DOHH2 (cell line): Measurements from ENCODE around the gene RPL29.
A peak's percentile ranks its signal among the peaks of the same experiment; 100 is the strongest.

Source experiments
- H3F3A ChIP-seq: fragments of 200-600 bp; sonication (generic), shearing (Covaris generic); 2 replicates; pipeline ENCODE4 v1.6.0; 2016; ENCODE audit warnings: antibody characterized with exemption, mild to moderate bottlenecking; ENCODE audit not compliant: control insufficient read depth, insufficient read depth
- H3K27ac ChIP-seq: fragments of 200-600 bp; sonication (generic); 2 replicates; pipeline ENCODE4 v1.5.1; 2014; ENCODE audit warnings: low read depth, mild to moderate bottlenecking, low read length, moderate library complexity
- H3K27me3 ChIP-seq: fragments of 200-600 bp; sonication (generic); 2 replicates; pipeline ENCODE4 v1.6.1; 2014; ENCODE audit warnings: mild to moderate bottlenecking, low read length, mixed read lengths; ENCODE audit not compliant: control insufficient read depth
- H3K36me3 ChIP-seq: fragments of 200-600 bp; sonication (generic); 2 replicates; pipeline ENCODE4 v1.6.1; 2014; ENCODE audit warnings: mild to moderate bottlenecking, low read length, moderate library complexity, mixed read lengths; ENCODE audit not compliant: control insufficient read depth
- H3K4me1 ChIP-seq: fragments of 200-600 bp; sonication (generic); 2 replicates; pipeline ENCODE4 v1.6.1; 2014; ENCODE audit warnings: mild to moderate bottlenecking, low read length, mixed read lengths; ENCODE audit not compliant: control insufficient read depth
- H3K4me2 ChIP-seq: fragments of 200-600 bp; sonication (generic); 2 replicates; pipeline ENCODE4 v1.6.0; 2014; ENCODE audit warnings: mild to moderate bottlenecking, low read length, moderate library complexity
- H3K4me3 ChIP-seq: fragments of 200-600 bp; sonication (generic); 2 replicates; pipeline ENCODE4 v1.5.1; 2014; ENCODE audit warnings: mild to moderate bottlenecking, low read length, mixed read lengths
- H3K79me2 ChIP-seq: fragments of 200-600 bp; sonication (generic); 2 replicates; pipeline ENCODE4 v1.6.1; 2014; ENCODE audit warnings: mild to moderate bottlenecking, low read length, mixed read lengths; ENCODE audit not compliant: control insufficient read depth
- H3K9me2 ChIP-seq: fragments of 200-600 bp; sonication (generic); replicated peaks from 2 replicates; pipeline ENCODE4 v1.6.1; 2014; ENCODE audit warnings: mild to moderate bottlenecking, low read length, mixed read lengths; ENCODE audit not compliant: control insufficient read depth
- H3K9me3 ChIP-seq: fragments of 200-600 bp; sonication (generic); 2 replicates; pipeline ENCODE4 v1.6.1; 2014; ENCODE audit warnings: antibody characterized with exemption, low read length, mixed read lengths; ENCODE audit not compliant: control insufficient read depth, insufficient read depth
- H4K20me1 ChIP-seq: fragments of 200-600 bp; sonication (generic); 2 replicates; pipeline ENCODE4 v1.6.0; 2014; ENCODE audit warnings: low read depth, mild to moderate bottlenecking, antibody characterized with exemption, low read length, moderate library complexity; ENCODE audit not compliant: control insufficient read depth, insufficient read depth
- EZH2phosphoT487 ChIP-seq: fragments of 200-600 bp; sonication (generic); IDR thresholded peaks from 2 replicates; pipeline ENCODE4 v1.6.1; 2017; ENCODE audit warnings: borderline replicate concordance, mild to moderate bottlenecking, antibody characterized with exemption, low read length, moderate library complexity, mixed read lengths
- TF ChIP-seq, protein P1 (sequence below): fragments of 200-600 bp; sonication (generic); IDR thresholded peaks from one replicate; pipeline ENCODE4 v1.5.1; 2014; ENCODE audit warnings: antibody characterized with exemption, mild to moderate bottlenecking, low read depth, low read length; ENCODE audit not compliant: poor library complexity, severe bottlenecking

RPL29 gene

DNA sequence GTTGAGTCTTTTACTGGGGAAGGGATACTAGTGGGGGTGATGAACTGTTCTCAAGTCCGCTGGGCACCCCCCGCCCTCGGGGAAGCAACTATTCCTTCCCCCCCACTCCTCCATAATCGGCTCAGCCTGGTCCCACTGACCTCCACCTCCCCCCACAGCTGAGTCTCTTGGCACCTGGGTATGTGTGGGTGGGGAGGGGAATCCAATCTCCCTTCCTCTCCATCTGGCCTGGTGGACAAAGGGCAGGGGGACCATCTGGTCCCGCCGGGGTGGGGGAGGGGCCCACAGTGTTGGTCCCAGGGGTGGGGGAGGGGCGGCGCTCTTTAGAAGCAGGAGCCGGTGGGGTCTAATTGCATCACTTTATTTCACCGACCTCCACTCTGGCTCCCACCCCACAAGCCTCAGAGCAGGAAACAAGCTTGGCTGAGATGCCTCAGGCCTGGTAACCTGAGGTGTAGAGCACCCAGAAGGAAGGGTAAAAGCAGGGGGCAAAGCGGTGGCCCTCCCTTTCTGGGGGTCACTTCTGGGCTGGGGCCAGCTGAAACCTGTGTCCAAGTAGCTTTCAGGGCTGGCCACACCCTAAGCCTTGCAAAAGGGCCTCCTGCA lies 27.4 kb downstream of the RPL29 start:
- H3K27ac ChIP-seq = no peak overlapping the region
- no peak for TF ChIP-seq EZH2phosphoT487
- TF ChIP-seq, protein P1, sequence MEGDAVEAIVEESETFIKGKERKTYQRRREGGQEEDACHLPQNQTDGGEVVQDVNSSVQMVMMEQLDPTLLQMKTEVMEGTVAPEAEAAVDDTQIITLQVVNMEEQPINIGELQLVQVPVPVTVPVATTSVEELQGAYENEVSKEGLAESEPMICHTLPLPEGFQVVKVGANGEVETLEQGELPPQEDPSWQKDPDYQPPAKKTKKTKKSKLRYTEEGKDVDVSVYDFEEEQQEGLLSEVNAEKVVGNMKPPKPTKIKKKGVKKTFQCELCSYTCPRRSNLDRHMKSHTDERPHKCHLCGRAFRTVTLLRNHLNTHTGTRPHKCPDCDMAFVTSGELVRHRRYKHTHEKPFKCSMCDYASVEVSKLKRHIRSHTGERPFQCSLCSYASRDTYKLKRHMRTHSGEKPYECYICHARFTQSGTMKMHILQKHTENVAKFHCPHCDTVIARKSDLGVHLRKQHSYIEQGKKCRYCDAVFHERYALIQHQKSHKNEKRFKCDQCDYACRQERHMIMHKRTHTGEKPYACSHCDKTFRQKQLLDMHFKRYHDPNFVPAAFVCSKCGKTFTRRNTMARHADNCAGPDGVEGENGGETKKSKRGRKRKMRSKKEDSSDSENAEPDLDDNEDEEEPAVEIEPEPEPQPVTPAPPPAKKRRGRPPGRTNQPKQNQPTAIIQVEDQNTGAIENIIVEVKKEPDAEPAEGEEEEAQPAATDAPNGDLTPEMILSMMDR = no peak
- peak overlapping the region; percentile 61 for H3K4me3 ChIP-seq
- H3F3A ChIP-seq = peaks cover 14% of the 10 kb centered on the region; the same call in 1 of the 2 replicates
- peaks cover 10% of the 10 kb centered on the region for H3K36me3 ChIP-seq
- peak overlapping the region; percentile 81 for H3K4me2 ChIP-seq
- no peaks in the 10 kb centered on the region for H3K9me3 ChIP-seq
- H3K27me3 ChIP-seq = peaks cover 30% of the 10 kb centered on the region
- H4K20me1 ChIP-seq = no peaks in the 10 kb centered on the region; the same call in 1 of the 2 replicates
- H3K9me2 ChIP-seq = no peaks in the 10 kb centered on the region
- H3K79me2 ChIP-seq = peaks cover 8% of the 10 kb centered on the region
- H3K4me1 ChIP-seq = peaks cover 15% of the 10 kb centered on the region

DNA sequence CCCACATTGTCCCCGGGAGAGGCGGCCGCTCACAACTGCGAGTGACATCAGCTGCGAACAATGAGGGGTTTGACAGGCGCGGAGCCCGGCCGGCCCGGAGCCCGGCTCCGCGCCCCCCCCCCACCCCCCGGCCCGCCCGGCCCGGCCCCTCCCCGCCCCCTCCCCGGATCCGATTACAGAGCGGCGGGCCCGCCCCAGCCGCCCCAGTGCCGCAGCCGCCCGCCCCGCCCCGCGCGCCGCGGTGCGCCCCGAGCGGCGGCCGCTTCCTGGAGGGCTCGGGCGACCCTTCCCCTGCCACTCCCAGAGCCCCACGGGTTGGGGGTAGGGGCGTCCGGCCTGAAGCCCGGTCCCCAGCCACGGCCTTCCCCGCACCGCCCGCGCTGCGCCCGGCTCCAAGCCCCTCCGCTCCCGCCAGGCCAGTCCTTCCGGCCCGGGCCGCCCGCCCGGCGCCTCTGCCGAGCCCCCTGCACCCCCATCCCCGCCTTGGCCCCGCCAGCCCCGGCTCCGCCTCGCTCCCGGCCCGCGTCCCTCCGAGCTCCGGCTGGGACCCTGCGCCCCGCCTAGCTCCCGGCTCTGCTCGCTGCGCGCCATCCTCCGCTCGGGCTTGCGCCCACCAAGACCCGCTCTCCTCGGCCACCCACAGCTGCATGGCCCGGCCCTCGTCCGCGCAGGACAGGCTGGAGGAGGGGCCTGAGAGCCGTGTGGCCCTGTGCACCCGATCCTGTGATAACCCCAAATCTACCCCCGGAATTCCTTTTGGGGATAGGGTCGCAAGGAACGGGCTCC lies 28.1 kb downstream of the RPL29 start, which contains the start of gene PCBP4:
Gene PCBP4 (minus strand): TSS at position 71 of the 786 bp plus-strand sequence. CDS start 6,214 bp downstream, outside the sequence.
- Histone ChIP-seq H3K4me3 (peak within 1 kb of the TSS; percentile 68), H3K79me2 (peaks cover 5% of the 10 kb centered on the region; the same call in 1 of the 2 replicates), H3K9me2 (no peaks in the 10 kb centered on the region), H3F3A (peaks cover 14% of the 10 kb centered on the region; the same call in 1 of the 2 replicates), H3K4me1 (peaks cover 15% of the 10 kb centered on the region), H3K9me3 (no peaks in the 10 kb centered on the region), H3K4me2 (peak within 1 kb of the TSS; percentile 81), H4K20me1 (no peaks in the 10 kb centered on the region; the same call in 1 of the 2 replicates), H3K27me3 (peaks cover 37% of the 10 kb centered on the region), H3K27ac (no peak within 1 kb of the TSS), H3K36me3 (peaks cover 10% of the 10 kb centered on the region)
- TF ChIP-seq, protein P1 = no peak
- no peak for TF ChIP-seq EZH2phosphoT487

DNA sequence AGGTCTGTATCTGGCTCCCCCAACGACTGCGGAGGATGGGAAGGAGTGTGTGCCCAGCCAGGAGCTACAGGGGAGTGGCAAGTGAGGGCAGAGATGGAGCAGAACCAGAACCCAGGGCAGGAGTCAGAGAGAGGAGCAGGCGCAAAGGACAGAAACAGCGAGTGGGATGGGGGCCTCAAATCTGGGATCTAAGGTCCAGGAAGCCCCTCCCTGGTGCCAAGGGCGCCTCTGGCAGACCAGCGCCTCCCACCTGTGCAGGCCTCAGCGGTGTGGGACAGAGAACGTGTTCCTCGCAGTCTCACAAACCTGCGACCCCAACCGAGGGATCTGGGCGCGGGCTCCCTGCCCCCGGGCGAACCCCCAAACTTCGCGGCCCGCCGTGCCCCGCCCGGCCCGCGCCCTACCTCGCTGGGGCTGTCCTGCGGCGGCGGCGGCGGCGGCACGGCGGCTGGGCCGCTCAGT lies 28.7 kb downstream of the RPL29 start:
- no peak overlapping the region for H3K27ac ChIP-seq

More for the DNA sequence above, 28.7 kb downstream of the RPL29 start:
- Histone ChIP-seq H3K36me3 (peaks cover 10% of the 10 kb centered on the region), H4K20me1 (no peaks in the 10 kb centered on the region; the same call in 1 of the 2 replicates), H3K4me2 (peak overlapping the region; percentile 65), H3K9me2 (no peaks in the 10 kb centered on the region), H3F3A (0 out of 2 replicates have a peak, but pooled peaks cover 11% of the 10 kb centered on the region), H3K79me2 (no peaks in the 10 kb centered on the region), H3K4me1 (peaks cover 15% of the 10 kb centered on the region), H3K27me3 (peaks cover 38% of the 10 kb centered on the region), H3K9me3 (no peaks in the 10 kb centered on the region), H3K4me3 (peak overlapping the region; percentile 68)
- TF ChIP-seq, protein P1 = no peak
- no peak for TF ChIP-seq EZH2phosphoT487
